ENCODE data around the gene DGKZ.

DNA sequence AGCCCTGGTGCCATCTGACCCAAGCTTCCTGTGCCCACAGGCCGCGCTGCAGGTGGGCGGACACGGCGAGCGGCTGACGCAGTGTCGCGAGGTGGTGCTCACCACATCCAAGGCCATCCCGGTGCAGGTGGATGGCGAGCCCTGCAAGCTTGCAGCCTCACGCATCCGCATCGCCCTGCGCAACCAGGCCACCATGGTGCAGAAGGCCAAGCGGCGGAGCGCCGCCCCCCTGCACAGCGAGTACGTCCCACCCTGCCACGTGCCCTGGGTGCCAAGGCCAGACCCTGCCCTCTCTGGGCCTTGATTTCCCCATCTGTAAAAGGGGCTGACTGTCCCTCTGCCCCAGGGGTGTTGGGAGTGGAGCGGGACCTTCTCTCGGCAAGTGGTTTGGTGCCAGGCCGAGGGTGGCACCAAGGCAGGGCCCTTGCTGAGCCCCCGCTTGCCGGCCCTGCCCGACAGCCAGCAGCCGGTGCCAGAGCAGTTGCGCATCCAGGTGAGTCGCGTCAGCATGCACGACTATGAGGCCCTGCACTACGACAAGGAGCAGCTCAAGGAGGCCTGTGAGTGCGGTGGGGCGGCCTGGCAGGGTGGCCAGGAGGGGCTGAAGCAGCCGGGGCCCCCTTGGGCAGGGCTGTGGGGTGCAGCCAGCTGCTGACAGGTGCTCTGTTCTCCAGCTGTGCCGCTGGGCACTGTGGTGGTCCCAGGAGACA is 28.3 kb downstream of the DGKZ start:
- TF ChIP-seq POLR2A (IDR thresholded peaks at IDR 0.05) (no peak), POLR2AphosphoS5 (IDR thresholded peaks at IDR 0.05) (no peak), EP300 (IDR thresholded peaks at IDR 0.05) (no peak)
- TF ChIP-seq, protein P1, sequence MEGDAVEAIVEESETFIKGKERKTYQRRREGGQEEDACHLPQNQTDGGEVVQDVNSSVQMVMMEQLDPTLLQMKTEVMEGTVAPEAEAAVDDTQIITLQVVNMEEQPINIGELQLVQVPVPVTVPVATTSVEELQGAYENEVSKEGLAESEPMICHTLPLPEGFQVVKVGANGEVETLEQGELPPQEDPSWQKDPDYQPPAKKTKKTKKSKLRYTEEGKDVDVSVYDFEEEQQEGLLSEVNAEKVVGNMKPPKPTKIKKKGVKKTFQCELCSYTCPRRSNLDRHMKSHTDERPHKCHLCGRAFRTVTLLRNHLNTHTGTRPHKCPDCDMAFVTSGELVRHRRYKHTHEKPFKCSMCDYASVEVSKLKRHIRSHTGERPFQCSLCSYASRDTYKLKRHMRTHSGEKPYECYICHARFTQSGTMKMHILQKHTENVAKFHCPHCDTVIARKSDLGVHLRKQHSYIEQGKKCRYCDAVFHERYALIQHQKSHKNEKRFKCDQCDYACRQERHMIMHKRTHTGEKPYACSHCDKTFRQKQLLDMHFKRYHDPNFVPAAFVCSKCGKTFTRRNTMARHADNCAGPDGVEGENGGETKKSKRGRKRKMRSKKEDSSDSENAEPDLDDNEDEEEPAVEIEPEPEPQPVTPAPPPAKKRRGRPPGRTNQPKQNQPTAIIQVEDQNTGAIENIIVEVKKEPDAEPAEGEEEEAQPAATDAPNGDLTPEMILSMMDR (IDR thresholded peaks at IDR 0.05), result no peak

Data from sigmoid colon (tissue), 4 donors.